SK-N-MC (cell line): Measurements from ENCODE around the gene KCNK10.

Experiments
- EZH2 ChIP-seq: fragments of 200-600 bp; sonication (generic); IDR thresholded peaks from one replicate; pipeline ENCODE4 v1.6.1; 2017; ENCODE audit warnings: antibody characterized with exemption
- POLR2AphosphoS5 ChIP-seq: IDR thresholded peaks from 2 replicates; pipeline ENCODE4 v1.6.1; 2012; ENCODE audit warnings: mild to moderate bottlenecking, low read depth, low read length, borderline replicate concordance

- TF ChIP-seq EZH2 (no peak), POLR2AphosphoS5 (no peak)
These were observed 41.6 kb downstream of the KCNK10 start for GRCh38 chr14:88281447-88281846.
